K562 (cell line): ENCODE results near the gene IRF2BP2. TPM values are rescaled to one million over a fixed set of nuclear protein-coding genes. Genes with fewer than 3 reads are reported as not detected.
A peak's percentile ranks its signal among the peaks of the same experiment; 100 is the strongest.

Source experiments
- BCL6 ChIP-seq: fragments of 250-450 bp; sonication (Bioruptor Pico); IDR thresholded peaks from 2 replicates; pipeline ENCODE4 v1.4.0; 2020
- CBX3 ChIP-seq, 2 experiments: IDR thresholded peaks; 1 replicate in 1 of 2; 2 replicates in 1 of 2; pipeline ENCODE4 v1.6.1; 2012; ENCODE audit warnings: inconsistent platforms in 2 of 2, low read length in 2 of 2, borderline replicate concordance in 1 of 2, control low read depth in 1 of 2
- CHCHD3 ChIP-seq: fragments of 250-450 bp; sonication (Bioruptor Pico); IDR thresholded peaks from 2 replicates; pipeline ENCODE4 v2.1.2; 2022; ENCODE audit warnings: mild to moderate bottlenecking
- CSDE1 ChIP-seq, 2 experiments: fragments of 450-650 bp; IDR thresholded peaks; 2 replicates each; pipeline ENCODE4 v1.6.1; 2016; ENCODE audit warnings: mild to moderate bottlenecking in 1 of 2
- ETV1 ChIP-seq: fragments of 450-650 bp; conservative IDR thresholded peaks from 2 replicates; pipeline ENCODE4 v1.6.1; 2016; ENCODE audit warnings: missing genetic modification characterization, control low read depth, low read depth, missing compliant biosample characterization
- ETV6 ChIP-seq, 3 experiments: fragments of 150-350 bp in 1 of 3; sonication (generic) in 1 of 3; formaldehyde crosslinking in 1 of 3; IDR thresholded peaks; 2 replicates each; pipeline versions ENCODE4 v1.6.1 to v1.8.0; 2014 to 2022; ENCODE audit warnings: borderline replicate concordance in 2 of 3, low read depth in 2 of 3, antibody characterized with exemption in 1 of 3, low read length in 1 of 3, mild to moderate bottlenecking in 1 of 3, missing genetic modification reagents in 1 of 3
- MEF2D ChIP-seq: conservative IDR thresholded peaks from 2 replicates; pipeline ENCODE4 v1.6.1; 2016; ENCODE audit warnings: low read depth, missing genetic modification characterization, missing compliant biosample characterization
- NR2C2 ChIP-seq, 2 experiments: fragments of 200-800 bp in 1 of 2; sonication (Bioruptor generic) in 1 of 2; sonication (generic) in 1 of 2; formaldehyde crosslinking in 1 of 2; IDR thresholded peaks; 2 replicates each; pipeline versions ENCODE4 v1.6.1 to v1.8.0; 2016 to 2022; ENCODE audit warnings: mild to moderate bottlenecking in 1 of 2, missing compliant biosample characterization in 1 of 2, missing genetic modification characterization in 1 of 2, missing genetic modification reagents in 1 of 2
- POLR2AphosphoS5 ChIP-seq: IDR thresholded peaks from 2 replicates; pipeline ENCODE4 v1.6.1; 2011; ENCODE audit warnings: mild to moderate bottlenecking, low read depth, low read length, moderate library complexity; ENCODE audit not compliant: control insufficient read depth, insufficient read depth
- RBFOX2 ChIP-seq: fragments of 200-400 bp; formaldehyde crosslinking; IDR thresholded peaks from 2 replicates; pipeline ENCODE4 v1.6.1; 2017; ENCODE audit warnings: low read depth, mild to moderate bottlenecking, low read length, moderate library complexity
- RBM25 ChIP-seq: fragments of 200-400 bp; formaldehyde crosslinking; IDR thresholded peaks from 2 replicates; pipeline ENCODE4 v1.6.1; 2018; ENCODE audit warnings: low read length, low read depth, moderate library complexity; ENCODE audit not compliant: severe bottlenecking
- SOX6 ChIP-seq: fragments of 450-650 bp; IDR thresholded peaks from 2 replicates; pipeline ENCODE4 v1.6.1; 2014; ENCODE audit warnings: mild to moderate bottlenecking
- SREBF2 ChIP-seq: sonication (generic); formaldehyde crosslinking; IDR thresholded peaks from 2 replicates; pipeline ENCODE4 v1.4.0; 2020; ENCODE audit warnings: mild to moderate bottlenecking, missing genetic modification reagents
- TAL1 ChIP-seq: fragments of 450-650 bp; IDR thresholded peaks from 2 replicates; pipeline ENCODE4 v1.6.1; 2016; ENCODE audit warnings: mild to moderate bottlenecking
- ZNF318 ChIP-seq, 2 experiments: fragments of 450-650 bp; IDR thresholded peaks; 2 replicates each; pipeline ENCODE4 v1.6.1; 2016; ENCODE audit warnings: mild to moderate bottlenecking in 2 of 2, borderline replicate concordance in 1 of 2, low read depth in 1 of 2, moderate library complexity in 1 of 2
- ZNF583 ChIP-seq: fragments of 250-450 bp; sonication (Bioruptor Pico); IDR thresholded peaks from 2 replicates; pipeline ENCODE4 v1.4.0; 2020
- polyA plus RNA-seq, 8 experiments: library from polyadenylated mRNA; depleted of rRNA in 4 of 8; stranded (reverse) in 5 of 8; unstranded in 3 of 8; fragments of >200 nt; fragmentation: Nextera tagmentation in 2 of 8; fragmentation: Illumina TruSeq in 1 of 8; extraction: Ambion mirVana in 2 of 8; extraction: Trizol in 1 of 8; gene quantifications; 2 replicates each; pipeline versions ENCODE4 v1.2.1 to v1.2.3, GENCODE V29; 2011 to 2014; ENCODE audit warnings: inconsistent platforms in 1 of 8, missing spikeins in 1 of 8
- total RNA-seq, 7 experiments: library from RNA; depleted of rRNA in 6 of 7; stranded (reverse); fragments of >200 nt in 6 of 7; fragmentation: Illumina TruSeq in 2 of 7; extraction: Trizol in 2 of 7; gene quantifications; 2 replicates each; pipeline versions ENCODE4 v1.2.1 to v1.2.3, GENCODE V29; 2011 to 2021; ENCODE audit warnings: low replicate concordance in 1 of 7
- TF ChIP-seq, protein P1 (sequence below), 3 experiments: fragments of 200-800 bp in 1 of 3; sonication (Bioruptor generic) in 1 of 3; sonication (generic) in 1 of 3; formaldehyde crosslinking in 1 of 3; IDR thresholded peaks; 2 replicates each; pipeline versions ENCODE4 v1.6.1 to v1.8.0; 2016 to 2022; ENCODE audit warnings: mild to moderate bottlenecking in 2 of 3, missing compliant biosample characterization in 2 of 3, missing genetic modification characterization in 2 of 3, missing genetic modification reagents in 1 of 3

The IRF2BP2 gene
- total and polyA plus RNA-seq, 9 of the 15 experiments (the other 6 are each of a cell fraction or from before 2014, with no cell fraction given): 7.7 to 68.6 (median 22.1) TPM

- TF ChIP-seq ZNF318 (IDR thresholded peaks at IDR 0.05; ENCODE audit: borderline replicate concordance in 1 of 2, low read depth in 1 of 2) (peak in 1 of 2 experiments; percentile 76; a peak in 1 of 4 replicates), MEF2D (tag) (peak; percentile 16; the same call in 1 of the 2 replicates), RBFOX2 (0 out of 2 replicates have a peak, but pooled peaks have one; percentile 27), ZNF583 (CRISPR knock-in tag) (no peak), CHCHD3 (CRISPR knock-in tag) (no peak), CSDE1 (IDR thresholded peaks at IDR 0.05) (no peak), NR2C2 (CRISPR knock-in tag; IDR thresholded peaks at IDR 0.05) (no peak), NR2C2 (tag; IDR thresholded peaks at IDR 0.05) (peak; percentile 52; the same call in 1 of the 2 replicates), CBX3 (IDR thresholded peaks at IDR 0.05; ENCODE audit: borderline replicate concordance in 1 of 2, low read length in 2 of 2) (0 out of 3 replicates have a peak, but pooled peaks of 1 of the 2 experiments have one; percentile 14), TAL1 (peak; percentile 12; the same call in 1 of the 2 replicates), POLR2AphosphoS5 (no peak), SOX6 (peak; percentile 87), SREBF2 (no peak), RBM25 (no peak), ETV1 (tag) (peak; percentile 51; the same call in 1 of the 2 replicates), ETV6 (IDR thresholded peaks at IDR 0.05; ENCODE audit: borderline replicate concordance in 1 of 2, low read depth in 2 of 2, low read length in 1 of 2) (no peak), ETV6 (CRISPR knock-in tag; IDR thresholded peaks at IDR 0.05; ENCODE audit: borderline replicate concordance) (no peak), BCL6 (CRISPR knock-in tag) (no peak)
- TF ChIP-seq, protein P1, sequence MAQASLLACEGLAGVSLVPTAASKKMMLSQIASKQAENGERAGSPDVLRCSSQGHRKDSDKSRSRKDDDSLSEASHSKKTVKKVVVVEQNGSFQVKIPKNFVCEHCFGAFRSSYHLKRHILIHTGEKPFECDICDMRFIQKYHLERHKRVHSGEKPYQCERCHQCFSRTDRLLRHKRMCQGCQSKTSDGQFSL (CRISPR knock-in tag; IDR thresholded peaks at IDR 0.05): no peak
- TF ChIP-seq, protein P1 (tag; IDR thresholded peaks at IDR 0.05): no peak
Measured at GRCh38 chr1:234554698-234555311, 55.2 kb downstream of the IRF2BP2 start (continued).
